Endodermal cell (in vitro differentiated cells): ENCODE results near the gene CLMN. TPM values are rescaled to one million over a fixed set of nuclear protein-coding genes. Genes with fewer than 3 reads are reported as not detected.

ENCODE experiments used
- DNase-seq: peaks from one replicate; pipeline ENCODE4 v3.0.0-alpha.2; 2017
- H3K27ac ChIP-seq: 2 replicates; pipeline ENCODE4 v1.5.1; 2013; ENCODE audit warnings: mild to moderate bottlenecking, low read depth, low read length, moderate library complexity
- H3K27me3 ChIP-seq: 2 replicates; pipeline ENCODE4 v1.6.1; 2013; ENCODE audit warnings: mild to moderate bottlenecking, low read length, moderate library complexity; ENCODE audit not compliant: insufficient read depth, control insufficient read depth, poor library complexity, severe bottlenecking
- H3K36me3 ChIP-seq: 2 replicates; pipeline ENCODE4 v1.7.0; 2013; ENCODE audit warnings: mild to moderate bottlenecking, low read length, moderate library complexity; ENCODE audit not compliant: control insufficient read depth, insufficient read depth
- H3K4me1 ChIP-seq: one replicate; pipeline ENCODE4 v1.7.0; 2013; ENCODE audit warnings: low read length; ENCODE audit not compliant: control insufficient read depth, insufficient read depth
- H3K4me3 ChIP-seq: 2 replicates; pipeline ENCODE4 v1.5.1; 2013; ENCODE audit warnings: mild to moderate bottlenecking, low read length, moderate library complexity
- H3K9ac ChIP-seq: 2 replicates; pipeline ENCODE4 v1.6.1; 2013; ENCODE audit warnings: mild to moderate bottlenecking, low read length, moderate library complexity; ENCODE audit not compliant: poor library complexity, severe bottlenecking; ENCODE audit errors: extremely low read depth
- H3K9me3 ChIP-seq: 2 replicates; pipeline ENCODE4 v1.6.1; 2013; ENCODE audit warnings: mild to moderate bottlenecking, low read length, moderate library complexity; ENCODE audit not compliant: control insufficient read depth
- H3K27ac Mint-ChIP-seq: 2 replicates; pipeline ENCODE4 v1.8.0; 2020; ENCODE audit warnings: mixed read lengths
- H3K27me3 Mint-ChIP-seq: 2 replicates; pipeline ENCODE4 v1.8.0; 2021; ENCODE audit warnings: mild to moderate bottlenecking, mixed read lengths; ENCODE audit not compliant: insufficient read depth
- H3K36me3 Mint-ChIP-seq: 2 replicates; pipeline ENCODE4 v1.8.0; 2020; ENCODE audit warnings: low read depth, mixed read lengths
- H3K4me1 Mint-ChIP-seq: 2 replicates; pipeline ENCODE4 v1.8.0; 2020; ENCODE audit warnings: mixed read lengths
- H3K4me3 Mint-ChIP-seq: 2 replicates; pipeline ENCODE4 v1.8.0; 2020; ENCODE audit warnings: mild to moderate bottlenecking, moderate library complexity, mixed read lengths
- H3K9me3 Mint-ChIP-seq: 2 replicates; pipeline ENCODE4 v1.8.0; 2020; ENCODE audit warnings: mild to moderate bottlenecking, mixed read lengths
- CTCF ChIP-seq: fragments of 200-600 bp; sonication (generic); conservative IDR thresholded peaks from 2 replicates; pipeline ENCODE4 v1.5.0; 2021; ENCODE audit warnings: antibody characterized with exemption, mild to moderate bottlenecking
- WGBS, 2 experiments: methylation state at CpG; one replicate each; pipeline versions ENCODE4 v1.1.5 to v1.1.7; 2013; ENCODE audit warnings: missing lambda C conversion rate in 2 of 2, mixed read lengths in 1 of 2; ENCODE audit not compliant: insufficient coverage in 1 of 2, insufficient read length in 1 of 2; 5-methylcytosine and 5-hydroxymethylcytosine counted together
- total RNA-seq, 2 donors: library from RNA; stranded (reverse); fragmentation: NEBNext Ultra II Directional in 1 of 2; extraction: Animal tissue kit (Norgen Biotek cat#: 25700) in 1 of 2; gene quantifications; 2 replicates in 1 of 2; 3 replicates in 1 of 2; pipeline ENCODE4 v1.2.1, GENCODE V29; 2021

The CLMN gene
- total RNA-seq, 2 donors from 2014 or later = 9.5 to 11.7 TPM

DNA sequence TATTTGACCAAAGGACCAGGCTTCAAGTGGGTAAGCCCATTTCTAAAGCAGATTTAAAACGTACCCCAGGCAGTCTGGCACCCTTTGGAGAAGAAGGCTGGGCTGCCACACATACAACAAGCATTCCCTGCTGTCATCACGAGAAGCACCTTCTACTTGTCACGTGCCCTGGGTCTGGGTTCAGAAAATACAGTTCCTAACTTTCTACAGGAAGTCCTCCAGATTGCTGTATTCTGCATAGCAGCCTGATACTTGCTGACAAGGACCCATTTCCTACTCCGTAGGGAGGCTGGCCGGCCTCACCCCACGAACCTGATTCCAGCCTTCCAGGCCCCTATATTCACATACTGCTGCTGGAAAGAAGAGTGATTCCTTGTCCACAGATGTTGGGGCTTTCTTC, 7.4 kb downstream of the CLMN start:
- Histone ChIP-seq H3K9ac (no peak overlapping the region), H3K27ac (no peak overlapping the region), H3K4me3 (no peak overlapping the region), H3K4me1 (peaks cover 4% of the 10 kb centered on the region), H3K36me3 (no peaks in the 10 kb centered on the region), H3K9me3 (peaks cover 5% of the 10 kb centered on the region), H3K27me3 (no peaks in the 10 kb centered on the region)
- H3K9me3 Mint-ChIP-seq = peaks cover 8% of the 10 kb centered on the region
- H3K36me3 Mint-ChIP-seq = no peaks in the 10 kb centered on the region
- no peak overlapping the region for H3K4me3 Mint-ChIP-seq
- H3K27me3 Mint-ChIP-seq = peaks cover 2% of the 10 kb centered on the region
- no peak for TF ChIP-seq CTCF
- peaks cover 20% of the 10 kb centered on the region for H3K4me1 Mint-ChIP-seq
- no peak overlapping the region for H3K27ac Mint-ChIP-seq
- 74 to 79% methylated on average over 4 to 6 of the region's 6 CpGs for WGBS, 2 experiments
- no peak for DNase-seq

DNA sequence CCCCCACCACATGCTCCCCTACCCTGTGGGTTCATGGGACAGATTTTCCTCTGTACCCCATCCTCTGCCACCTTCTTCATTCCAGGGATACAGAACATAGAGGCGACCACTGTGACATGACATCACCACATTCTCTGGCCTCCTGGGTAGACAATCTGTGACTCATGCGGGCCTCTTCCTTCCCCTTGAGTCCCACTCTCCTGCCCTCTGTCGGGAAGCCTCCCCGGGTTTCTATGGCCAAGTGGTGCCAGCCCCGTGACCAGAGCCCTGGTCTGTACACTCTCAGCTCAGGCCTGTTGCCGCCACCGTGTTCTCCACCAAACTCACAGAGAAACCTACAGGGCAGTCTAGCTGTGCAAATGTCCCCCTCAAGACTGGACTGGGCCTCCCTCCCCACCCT, 8.0 kb downstream of the CLMN start:
- H3K4me1 ChIP-seq = peaks cover 5% of the 10 kb centered on the region
- H3K27me3 ChIP-seq = no peaks in the 10 kb centered on the region
- H3K27me3 Mint-ChIP-seq = no peaks in the 10 kb centered on the region
- H3K9me3 Mint-ChIP-seq = peaks cover 8% of the 10 kb centered on the region
- DNase-seq = no peak
- peaks cover 5% of the 10 kb centered on the region for H3K9me3 ChIP-seq
- no peak for TF ChIP-seq CTCF
- no peaks in the 10 kb centered on the region for H3K36me3 Mint-ChIP-seq
- peaks cover 23% of the 10 kb centered on the region for H3K4me1 Mint-ChIP-seq
- H3K27ac ChIP-seq = no peak overlapping the region
- H3K4me3 ChIP-seq = no peak overlapping the region
- WGBS, 2 experiments = 79 to 89% methylated on average over 4 to 7 of the region's 7 CpGs
- H3K27ac Mint-ChIP-seq = no peak overlapping the region
- H3K9ac ChIP-seq = no peak overlapping the region
- no peaks in the 10 kb centered on the region for H3K36me3 ChIP-seq
- H3K4me3 Mint-ChIP-seq = no peak overlapping the region

GRCh38 chr14:95310635-95311380, 8.9 kb downstream of the CLMN start:
- Mint-ChIP-seq H3K4me1 (peaks cover 23% of the 10 kb centered on the region), H3K27me3 (no peaks in the 10 kb centered on the region), H3K9me3 (peaks cover 8% of the 10 kb centered on the region), H3K4me3 (no peak overlapping the region), H3K27ac (peak overlapping the region; percentile 65), H3K36me3 (no peaks in the 10 kb centered on the region)
- 92 to 95% methylated on average over 13 to 16 of the region's 16 CpGs for WGBS, 2 experiments
- peaks cover 5% of the 10 kb centered on the region for H3K4me1 ChIP-seq
- H3K4me3 ChIP-seq = no peak overlapping the region
- no peaks in the 10 kb centered on the region for H3K27me3 ChIP-seq
- TF ChIP-seq CTCF = no peak
- no peak for DNase-seq
- H3K9me3 ChIP-seq = peaks cover 5% of the 10 kb centered on the region
- H3K9ac ChIP-seq = no peak overlapping the region
- H3K27ac ChIP-seq = no peak overlapping the region
- no peaks in the 10 kb centered on the region for H3K36me3 ChIP-seq
